Activated CD8-positive, alpha-beta T cell treated with anti-CD3 and anti-CD28 coated beads, Interleukin-2, amount 10 ng/mL, durations not matched to agents 7 days and 5 days (primary cell): Measurements from ENCODE around the gene LRFN5. TPM values are rescaled to one million over a fixed set of nuclear protein-coding genes. Genes with fewer than 3 reads are reported as not detected.

ENCODE experiments used
- ATAC-seq: fragments of 150-1000 bp; cut with Tn5 transposase; one replicate; pipeline ENCODE4 v1.10.0; 2021; ENCODE audit warnings: moderate library complexity
- CTCF ChIA-PET: fragments of 350-600 bp; sonication (Branson Sonifier 250); formaldehyde crosslinking; loops from one replicate; lab custom pipeline; 2021; ENCODE audit warnings: antibody characterized with exemption; lab: Charles Lee
- POLR2A ChIA-PET: fragments of 350-600 bp; sonication (Branson Sonifier 250); formaldehyde crosslinking; loops from one replicate; lab custom pipeline; 2021; ENCODE audit warnings: antibody characterized with exemption; lab: Charles Lee
- DNase-seq: peaks from one replicate; pipeline ENCODE4 v3.0.0-alpha.2; 2020
- H3K27ac Mint-ChIP-seq: one replicate; pipeline ENCODE4 v1.8.0; 2021; ENCODE audit warnings: mild to moderate bottlenecking, mixed read lengths
- H3K27me3 Mint-ChIP-seq: one replicate; pipeline ENCODE4 v1.8.0; 2021; ENCODE audit warnings: low read depth, mixed read lengths
- H3K36me3 Mint-ChIP-seq: one replicate; pipeline ENCODE4 v1.8.0; 2021; ENCODE audit warnings: low read depth, mixed read lengths
- H3K4me1 Mint-ChIP-seq: one replicate; pipeline ENCODE4 v1.8.0; 2021; ENCODE audit warnings: low read depth, mixed read lengths
- H3K4me3 Mint-ChIP-seq: one replicate; pipeline ENCODE4 v1.8.0; 2021; ENCODE audit warnings: mild to moderate bottlenecking, mixed read lengths
- H3K9me3 Mint-ChIP-seq: one replicate; pipeline ENCODE4 v1.8.0; 2022; ENCODE audit warnings: mixed read lengths; ENCODE audit not compliant: insufficient read depth
- total RNA-seq, 2 experiments: library from RNA; stranded (reverse); gene quantifications; one replicate each; pipeline ENCODE4 v1.2.3, GENCODE V29; 2021

Gene LRFN5
- total RNA-seq, 2 experiments from 2014 or later: not detected

DNA sequence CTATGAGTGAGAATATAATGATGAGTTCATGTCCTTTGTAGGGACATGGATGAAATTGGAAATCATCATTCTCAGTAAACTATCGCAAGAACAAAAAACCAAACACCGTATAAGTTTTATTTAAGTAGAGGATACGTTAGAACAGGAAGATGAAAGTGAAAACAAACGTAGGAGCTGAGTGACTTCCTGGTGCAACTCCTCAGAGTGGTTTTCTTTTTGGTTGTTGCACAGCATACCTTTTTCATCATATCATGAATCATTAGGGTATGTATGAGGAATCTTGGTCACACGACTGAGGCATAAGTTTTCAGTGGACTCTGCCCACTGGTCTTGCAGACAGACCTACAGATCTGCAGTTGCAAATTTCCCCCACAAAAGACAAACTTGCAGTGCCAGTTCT, 199.0 kb downstream of the LRFN5 start:
- ATAC-seq (no peak), DNase-seq (no peak)
- ChIA-PET CTCF (no interaction called here), POLR2A (no interaction called here)
- Mint-ChIP-seq H3K4me1 (peaks cover 7% of the 10 kb centered on the region), H3K4me3 (no peak overlapping the region), H3K27me3 (no peaks in the 10 kb centered on the region), H3K9me3 (peaks cover 4% of the 10 kb centered on the region), H3K27ac (no peak overlapping the region), H3K36me3 (no peaks in the 10 kb centered on the region)

GRCh38 chr14:41806366-41806975, 199.8 kb downstream of the LRFN5 start:
- peaks cover 7% of the 10 kb centered on the region for H3K4me1 Mint-ChIP-seq
- CTCF ChIA-PET: no interaction called here
- H3K27me3 Mint-ChIP-seq: no peaks in the 10 kb centered on the region
- DNase-seq (no peak), ATAC-seq (no peak)
- POLR2A ChIA-PET: no interaction called here
- no peak overlapping the region for H3K27ac Mint-ChIP-seq
- H3K36me3 Mint-ChIP-seq: no peaks in the 10 kb centered on the region
- no peak overlapping the region for H3K4me3 Mint-ChIP-seq
- H3K9me3 Mint-ChIP-seq: peaks cover 4% of the 10 kb centered on the region

- POLR2A ChIA-PET: no interaction called here
- CTCF ChIA-PET: no interaction called here
- Mint-ChIP-seq H3K4me1 (peaks cover 7% of the 10 kb centered on the region), H3K9me3 (no peaks in the 10 kb centered on the region), H3K27ac (no peak overlapping the region), H3K27me3 (no peaks in the 10 kb centered on the region), H3K4me3 (no peak overlapping the region), H3K36me3 (no peaks in the 10 kb centered on the region)
- ATAC-seq (no peak), DNase-seq (no peak)
Measured at GRCh38 chr14:41810362-41810761, 203.7 kb downstream of the LRFN5 start.

GRCh38 chr14:41817626-41818025, 210.9 kb downstream of the LRFN5 start:
- H3K27ac Mint-ChIP-seq: no peak overlapping the region
- H3K36me3 Mint-ChIP-seq: no peaks in the 10 kb centered on the region
- POLR2A ChIA-PET: no interaction called here
- H3K4me3 Mint-ChIP-seq: no peak overlapping the region
- CTCF ChIA-PET: no interaction called here
- no peaks in the 10 kb centered on the region for H3K4me1 Mint-ChIP-seq
- peaks cover 3% of the 10 kb centered on the region for H3K9me3 Mint-ChIP-seq
- no peak for DNase-seq
- no peak for ATAC-seq
- H3K27me3 Mint-ChIP-seq: no peaks in the 10 kb centered on the region

- H3K27ac Mint-ChIP-seq: no peak overlapping the region
Measured at GRCh38 chr14:41824441-41824840, 217.8 kb downstream of the LRFN5 start.

GRCh38 chr14:41825622-41826021, 218.9 kb downstream of the LRFN5 start:
- Mint-ChIP-seq H3K27ac (no peak overlapping the region), H3K4me1 (no peaks in the 10 kb centered on the region), H3K36me3 (no peaks in the 10 kb centered on the region), H3K4me3 (no peak overlapping the region), H3K27me3 (no peaks in the 10 kb centered on the region), H3K9me3 (peaks cover 5% of the 10 kb centered on the region)
- ChIA-PET POLR2A (no interaction called here), CTCF (no interaction called here)
- DNase-seq: no peak
- no peak for ATAC-seq

More at GRCh38 chr14:41824441-41824840, 217.8 kb downstream of the LRFN5 start:
- ChIA-PET CTCF (interaction anchor here (0.8 kb wide), 1 partner anchor 121 kb away, joined by 3 read pairs; no protein-coding TSS in a partner anchor), POLR2A (no interaction called here)
- DNase-seq (no peak), ATAC-seq (no peak)
- Mint-ChIP-seq H3K36me3 (no peaks in the 10 kb centered on the region), H3K4me1 (no peaks in the 10 kb centered on the region), H3K4me3 (no peak overlapping the region), H3K27me3 (no peaks in the 10 kb centered on the region), H3K9me3 (peaks cover 5% of the 10 kb centered on the region)

DNA sequence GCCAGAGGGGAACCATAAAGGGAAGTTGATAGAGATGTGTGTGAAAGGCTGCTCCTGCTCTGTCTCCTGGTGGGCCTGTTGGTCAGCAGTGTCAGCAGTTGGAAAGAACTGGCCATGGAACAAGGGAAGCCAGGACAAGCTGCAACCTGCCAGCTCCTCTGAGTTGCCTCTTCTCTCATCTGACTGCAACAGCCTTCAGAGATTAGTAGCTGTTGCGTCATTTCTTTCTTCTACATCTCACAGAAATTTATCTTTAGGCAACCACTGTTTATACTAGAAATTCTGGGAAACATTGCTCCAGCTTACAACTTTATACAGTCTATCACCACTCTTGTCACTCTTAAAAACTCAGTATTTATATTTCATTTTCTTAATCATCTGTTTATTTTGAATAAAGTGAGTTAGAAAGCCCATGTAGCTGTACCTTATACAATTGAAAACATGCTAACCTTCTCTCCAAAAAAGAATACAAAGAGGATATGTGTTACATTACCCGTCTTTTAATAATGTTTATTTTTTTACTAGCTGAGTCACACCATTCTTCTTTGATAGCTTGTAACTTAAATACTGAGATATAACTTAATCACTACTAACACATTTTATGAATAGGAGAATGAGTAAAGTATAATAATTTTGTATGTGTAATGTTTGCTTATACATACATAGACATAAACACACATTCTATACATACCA, 224.2 kb downstream of the LRFN5 start:
- Mint-ChIP-seq H3K9me3 (peaks cover 5% of the 10 kb centered on the region), H3K4me1 (no peaks in the 10 kb centered on the region), H3K4me3 (no peak overlapping the region), H3K36me3 (no peaks in the 10 kb centered on the region), H3K27me3 (no peaks in the 10 kb centered on the region), H3K27ac (no peak overlapping the region)
- POLR2A ChIA-PET: no interaction called here
- no peak for DNase-seq
- CTCF ChIA-PET: no interaction called here
- no peak for ATAC-seq

- ATAC-seq: no peak
Measured at GRCh38 chr14:41839661-41840060, 233.0 kb downstream of the LRFN5 start.

DNA sequence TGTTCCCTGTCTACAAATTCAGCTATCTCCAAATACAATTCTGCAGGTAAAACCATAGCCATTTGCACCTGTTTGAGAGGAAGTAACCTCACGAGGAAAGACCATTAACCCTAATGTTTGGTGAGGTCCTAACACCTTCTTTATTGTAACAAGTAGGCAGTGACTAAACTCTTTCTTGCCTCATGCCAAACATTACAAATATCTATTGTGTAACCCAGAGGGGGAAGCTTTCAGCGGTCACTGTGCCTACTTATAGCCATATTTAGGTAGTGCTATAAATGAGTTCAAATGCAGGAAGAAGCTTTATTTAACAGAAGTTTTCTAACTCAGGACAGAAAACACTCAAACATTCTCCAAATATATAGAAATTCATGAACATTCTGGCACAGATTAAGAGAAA, 252.7 kb downstream of the LRFN5 start:
- Mint-ChIP-seq H3K4me3 (no peak overlapping the region), H3K27me3 (no peaks in the 10 kb centered on the region), H3K27ac (no peak overlapping the region), H3K9me3 (peaks cover 10% of the 10 kb centered on the region), H3K36me3 (no peaks in the 10 kb centered on the region), H3K4me1 (no peaks in the 10 kb centered on the region)
- ChIA-PET POLR2A (no interaction called here), CTCF (no interaction called here)
- ATAC-seq (no peak), DNase-seq (no peak)

More at GRCh38 chr14:41839661-41840060, 233.0 kb downstream of the LRFN5 start:
- no peak overlapping the region for H3K27ac Mint-ChIP-seq
- H3K9me3 Mint-ChIP-seq: no peaks in the 10 kb centered on the region
- H3K36me3 Mint-ChIP-seq: no peaks in the 10 kb centered on the region
- POLR2A ChIA-PET: no interaction called here
- CTCF ChIA-PET: no interaction called here
- H3K4me1 Mint-ChIP-seq: no peaks in the 10 kb centered on the region
- H3K4me3 Mint-ChIP-seq: no peak overlapping the region
- DNase-seq: no peak
- H3K27me3 Mint-ChIP-seq: no peaks in the 10 kb centered on the region

DNA sequence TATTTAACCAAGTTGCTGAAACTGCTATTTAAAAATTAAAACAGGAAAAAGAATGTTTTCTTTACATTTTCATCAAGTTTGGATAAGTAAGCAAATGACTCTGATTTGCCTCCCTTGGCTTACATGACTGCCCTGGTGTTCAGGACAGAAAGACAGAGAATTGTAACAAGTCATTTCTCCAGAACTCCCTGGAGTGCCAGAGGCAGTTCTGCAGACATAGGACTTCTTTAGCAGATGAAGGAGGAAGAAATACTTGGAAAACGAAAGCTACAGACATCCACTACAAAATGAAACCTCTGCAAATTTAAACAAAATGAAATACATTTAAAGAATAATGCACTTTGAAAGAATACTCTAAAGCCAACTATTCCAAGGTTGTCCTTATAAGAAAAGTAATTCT, 253.9 kb downstream of the LRFN5 start:
- DNase-seq (no peak), ATAC-seq (no peak)
- ChIA-PET POLR2A (no interaction called here), CTCF (no interaction called here)
- Mint-ChIP-seq H3K27ac (no peak overlapping the region), H3K4me3 (no peak overlapping the region), H3K36me3 (no peaks in the 10 kb centered on the region), H3K4me1 (no peaks in the 10 kb centered on the region), H3K9me3 (peaks cover 10% of the 10 kb centered on the region), H3K27me3 (no peaks in the 10 kb centered on the region)

DNA sequence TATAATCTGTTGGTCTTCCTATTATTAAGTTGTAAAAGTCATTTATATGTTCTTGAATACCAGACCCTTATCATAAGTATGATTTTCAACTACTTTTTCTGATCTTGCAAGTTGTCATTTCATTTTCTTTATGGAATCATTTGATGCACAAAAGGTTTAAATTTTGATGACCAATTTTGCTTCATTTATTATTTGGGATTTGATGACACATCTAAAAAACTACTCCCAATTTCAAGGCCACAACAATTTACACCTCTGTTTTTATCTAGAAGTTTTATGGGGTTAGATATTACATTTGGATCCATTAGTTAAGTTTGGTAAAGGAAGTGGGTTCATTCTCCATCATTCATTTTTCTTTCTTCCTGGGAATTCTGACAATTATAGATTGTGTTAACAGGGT, 259.2 kb downstream of the LRFN5 start:
- no peak overlapping the region for H3K27ac Mint-ChIP-seq
- H3K36me3 Mint-ChIP-seq: no peaks in the 10 kb centered on the region

DNA sequence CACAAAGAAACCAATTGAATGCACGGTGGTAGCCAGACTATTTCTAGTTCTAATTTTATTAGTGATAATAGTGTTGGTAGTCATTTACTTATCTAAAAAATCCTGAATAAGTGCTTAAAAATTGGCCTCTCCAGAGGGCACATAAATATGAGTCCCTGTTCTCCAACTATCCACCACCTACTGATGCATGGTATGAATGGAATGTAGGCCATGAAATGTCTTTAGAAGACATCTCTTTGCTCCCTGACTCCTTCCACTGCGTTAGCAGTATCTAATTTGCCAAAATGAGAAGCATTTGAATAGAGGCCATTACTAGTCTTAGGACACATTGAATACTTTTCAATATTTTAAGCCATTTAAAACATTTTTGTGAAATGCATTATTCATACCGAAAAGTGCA, 261.7 kb downstream of the LRFN5 start:
- Mint-ChIP-seq H3K4me3 (no peak overlapping the region), H3K27ac (no peak overlapping the region), H3K27me3 (no peaks in the 10 kb centered on the region), H3K36me3 (no peaks in the 10 kb centered on the region), H3K4me1 (no peaks in the 10 kb centered on the region), H3K9me3 (no peaks in the 10 kb centered on the region)
- ChIA-PET CTCF (no interaction called here), POLR2A (no interaction called here)
- DNase-seq (no peak), ATAC-seq (no peak)

More for the DNA sequence above, 259.2 kb downstream of the LRFN5 start:
- H3K4me3 Mint-ChIP-seq: no peak overlapping the region
- DNase-seq (no peak), ATAC-seq (no peak)
- ChIA-PET CTCF (no interaction called here), POLR2A (no interaction called here)
- no peaks in the 10 kb centered on the region for H3K27me3 Mint-ChIP-seq
- H3K9me3 Mint-ChIP-seq: no peaks in the 10 kb centered on the region
- H3K4me1 Mint-ChIP-seq: no peaks in the 10 kb centered on the region
